Subcutaneous abdominal adipose tissue (tissue), 5 donors: Measurements from ENCODE around the gene RPH3AL.
A peak's percentile ranks its signal among the peaks of the same experiment; 100 is the strongest.

Experiments
- H3K27ac ChIP-seq: one replicate; pipeline ENCODE4 v1.7.0; 2013; ENCODE audit warnings: low read depth, mild to moderate bottlenecking, inconsistent platforms, low read length, moderate library complexity
- H3K27me3 ChIP-seq, 5 donors: one replicate each; pipeline ENCODE4 v1.7.0; 2013; ENCODE audit warnings: low read length in 5 of 5, inconsistent platforms in 1 of 5; ENCODE audit not compliant: control insufficient read depth in 5 of 5, insufficient read depth in 4 of 5
- H3K36me3 ChIP-seq, 5 donors: one replicate each; pipeline ENCODE4 v1.7.0; 2013; ENCODE audit warnings: low read length in 5 of 5; ENCODE audit not compliant: control insufficient read depth in 5 of 5, insufficient read depth in 5 of 5
- H3K4me1 ChIP-seq, 5 donors: one replicate each; pipeline ENCODE4 v1.7.0; 2013; ENCODE audit warnings: low read length in 5 of 5, mild to moderate bottlenecking in 3 of 5, moderate library complexity in 1 of 5; ENCODE audit not compliant: control insufficient read depth in 5 of 5, insufficient read depth in 5 of 5
- H3K4me3 ChIP-seq, 5 donors: one replicate each; pipeline ENCODE4 v1.7.0; 2013; ENCODE audit warnings: low read length in 5 of 5, low read depth in 1 of 5
- H3K9ac ChIP-seq, 5 donors: one replicate each; pipeline ENCODE4 v1.7.0; 2013; ENCODE audit warnings: low read length in 5 of 5, mild to moderate bottlenecking in 4 of 5, moderate library complexity in 3 of 5
- H3K9me3 ChIP-seq, 5 donors: one replicate each; pipeline ENCODE4 v1.7.0; 2013; ENCODE audit warnings: low read length in 5 of 5; ENCODE audit not compliant: control insufficient read depth in 5 of 5
- donor health status: healthy.
- donor health status: healthy.
- donor health status: healthy.
- donor health status: healthy.
- donor health status: healthy.

RPH3AL gene

GRCh38 chr17:312476-313148, 40.0 kb downstream of the RPH3AL start:
- H3K36me3 ChIP-seq = peaks cover 0 to 20% (median 7%) of the 10 kb centered on the region in 5 donors
- H3K4me1 ChIP-seq = peaks cover 2 to 21% (median 7%) of the 10 kb centered on the region in 5 donors
- no peak overlapping the region for H3K9ac ChIP-seq
- no peak overlapping the region for H3K4me3 ChIP-seq
- no peaks in the 10 kb centered on the region for H3K9me3 ChIP-seq
- H3K27me3 ChIP-seq = no peaks in the 10 kb centered on the region
- no peak overlapping the region for H3K27ac ChIP-seq

DNA sequence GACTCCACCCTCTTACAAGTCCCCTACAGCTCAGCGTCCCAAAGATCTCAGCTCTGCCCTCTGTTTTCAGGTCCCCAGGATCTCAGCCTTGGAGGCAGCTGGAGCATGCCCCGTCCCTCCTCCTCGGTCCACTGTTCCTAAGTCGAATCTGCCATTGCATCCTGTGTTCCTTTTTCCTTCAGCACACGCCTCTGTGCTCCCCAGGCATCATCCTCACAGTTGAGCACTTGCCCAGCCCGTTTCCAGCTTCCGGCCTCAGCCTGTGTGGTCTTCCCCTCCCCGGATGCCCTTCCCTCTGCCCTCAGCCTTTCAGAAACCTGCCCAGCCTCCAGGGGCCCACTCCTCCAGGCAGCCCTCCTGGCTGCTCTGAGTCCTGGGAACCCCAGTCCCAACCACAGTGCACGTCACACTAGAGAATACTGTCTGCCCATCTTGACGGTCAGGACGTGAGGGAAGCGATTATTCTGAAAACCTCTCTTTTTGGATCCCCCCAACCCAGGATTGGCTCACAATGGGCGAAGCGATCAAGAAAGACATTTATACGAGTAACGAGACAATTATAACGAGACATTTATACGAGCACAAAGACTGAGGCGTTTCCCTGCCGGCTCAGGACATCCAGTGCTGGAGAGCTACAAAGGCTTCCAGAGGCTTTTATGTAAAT, 41.4 kb downstream of the RPH3AL start:
- no peaks in the 10 kb centered on the region for H3K9me3 ChIP-seq
- no peak overlapping the region for H3K4me3 ChIP-seq
- H3K4me1 ChIP-seq = peaks cover 2 to 25% (median 15%) of the 10 kb centered on the region in 5 donors
- no peaks in the 10 kb centered on the region for H3K27me3 ChIP-seq
- H3K27ac ChIP-seq = no peak overlapping the region
- H3K36me3 ChIP-seq = peaks cover 0 to 23% (median 7%) of the 10 kb centered on the region in 5 donors
- H3K9ac ChIP-seq = no peak overlapping the region

GRCh38 chr17:310111-311010, 42.2 kb downstream of the RPH3AL start:
- peaks cover 0 to 23% (median 7%) of the 10 kb centered on the region in 5 donors for H3K36me3 ChIP-seq
- no peaks in the 10 kb centered on the region for H3K27me3 ChIP-seq
- no peak overlapping the region for H3K27ac ChIP-seq
- H3K9ac ChIP-seq = no peak overlapping the region
- no peaks in the 10 kb centered on the region for H3K9me3 ChIP-seq
- no peak overlapping the region for H3K4me3 ChIP-seq
- peaks cover 2 to 25% (median 15%) of the 10 kb centered on the region in 5 donors for H3K4me1 ChIP-seq

GRCh38 chr17:309361-309888, 43.2 kb downstream of the RPH3AL start:
- H3K9me3 ChIP-seq = no peaks in the 10 kb centered on the region
- no peak overlapping the region for H3K27ac ChIP-seq
- H3K36me3 ChIP-seq = peaks cover 0 to 20% (median 4%) of the 10 kb centered on the region in 5 donors
- no peaks in the 10 kb centered on the region for H3K27me3 ChIP-seq
- peaks cover 1 to 26% (median 17%) of the 10 kb centered on the region in 5 donors for H3K4me1 ChIP-seq
- no peak overlapping the region for H3K4me3 ChIP-seq
- no peak overlapping the region for H3K9ac ChIP-seq

GRCh38 chr17:307741-308507, 44.7 kb downstream of the RPH3AL start:
- no peak overlapping the region for H3K4me3 ChIP-seq
- H3K9me3 ChIP-seq = no peaks in the 10 kb centered on the region
- peaks cover 4 to 36% (median 21%) of the 10 kb centered on the region in 5 donors for H3K4me1 ChIP-seq
- H3K27ac ChIP-seq = no peak overlapping the region
- H3K9ac ChIP-seq = peak overlapping the region in 1 of 5 donors; percentile 27
- H3K36me3 ChIP-seq = peaks cover 0 to 11% (median 0%) of the 10 kb centered on the region in 5 donors
- no peaks in the 10 kb centered on the region for H3K27me3 ChIP-seq

DNA sequence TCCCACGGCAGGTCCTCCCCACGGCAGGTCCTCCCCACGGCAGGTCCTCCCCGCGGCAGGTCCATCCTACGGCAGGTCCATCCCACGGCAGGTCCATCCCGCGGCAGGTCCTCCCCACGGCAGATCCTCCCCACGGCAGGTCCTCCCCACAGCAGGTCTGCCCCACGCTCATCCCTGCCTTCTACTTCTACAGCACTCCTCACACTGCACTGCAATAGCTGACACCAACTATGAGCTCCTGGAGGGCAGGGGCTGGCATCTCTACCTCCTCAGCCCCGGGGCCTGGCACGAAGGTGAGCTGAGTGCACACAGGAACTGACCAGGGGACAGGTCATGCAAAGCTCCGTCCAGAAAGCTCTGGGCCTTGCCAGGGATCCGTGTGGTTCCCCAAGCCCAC, 45.3 kb downstream of the RPH3AL start:
- Histone ChIP-seq H3K9me3 (no peaks in the 10 kb centered on the region), H3K36me3 (peaks cover 0 to 8% (median 0%) of the 10 kb centered on the region in 5 donors), H3K9ac (peak overlapping the region in 1 of 5 donors; percentile 27), H3K27ac (no peak overlapping the region), H3K4me3 (no peak overlapping the region), H3K4me1 (peaks cover 4 to 43% (median 24%) of the 10 kb centered on the region in 5 donors), H3K27me3 (no peaks in the 10 kb centered on the region)

DNA sequence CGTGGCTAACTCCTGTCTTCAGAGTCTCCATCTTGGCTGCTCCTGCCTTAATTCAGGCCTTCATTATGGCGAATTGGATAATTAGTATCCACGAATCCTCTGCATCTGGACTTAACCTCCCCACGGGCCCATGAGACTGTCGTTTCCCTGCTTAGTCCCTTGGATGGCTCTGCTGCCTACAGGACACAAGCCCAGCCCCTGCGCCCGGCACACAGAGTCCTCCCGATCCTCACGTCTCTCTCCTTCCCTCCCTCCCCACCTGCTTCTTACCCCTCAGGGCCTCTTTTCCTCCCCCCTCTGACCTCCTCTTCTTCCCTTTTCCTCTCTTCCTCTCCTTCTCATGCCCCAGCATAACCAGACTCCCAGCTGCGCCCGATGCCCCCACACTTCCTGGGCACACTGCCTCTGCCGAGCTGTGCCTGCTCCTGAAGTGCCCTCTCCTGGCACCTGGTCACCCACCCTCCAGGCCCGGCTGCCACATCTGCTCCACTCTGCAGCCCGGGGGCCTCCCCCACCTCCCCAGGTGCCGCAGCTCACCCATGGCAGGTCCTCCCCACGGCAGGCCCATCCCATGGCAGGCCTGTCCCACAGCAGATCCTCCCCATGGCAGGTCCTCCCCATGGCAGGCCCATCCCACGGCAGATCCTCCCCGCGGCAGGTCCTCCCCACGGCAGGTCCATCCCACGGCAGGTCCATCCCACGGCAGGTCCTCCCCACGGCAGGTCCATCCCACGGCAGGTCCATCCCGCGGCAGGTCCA, 45.9 kb downstream of the RPH3AL start:
- Histone ChIP-seq H3K9ac (no peak overlapping the region), H3K36me3 (peaks cover 0 to 13% (median 0%) of the 10 kb centered on the region in 5 donors), H3K4me3 (no peak overlapping the region), H3K27ac (no peak overlapping the region), H3K4me1 (peaks cover 4 to 48% (median 28%) of the 10 kb centered on the region in 5 donors), H3K27me3 (no peaks in the 10 kb centered on the region), H3K9me3 (no peaks in the 10 kb centered on the region)

- Histone ChIP-seq H3K27me3 (no peaks in the 10 kb centered on the region), H3K4me3 (no peak overlapping the region), H3K4me1 (peaks cover 4 to 49% (median 30%) of the 10 kb centered on the region in 5 donors), H3K36me3 (peaks cover 0 to 13% (median 0%) of the 10 kb centered on the region in 5 donors), H3K9me3 (no peaks in the 10 kb centered on the region), H3K27ac (no peak overlapping the region), H3K9ac (no peak overlapping the region)
Observed at GRCh38 chr17:306116-306515, 46.5 kb downstream of the RPH3AL start.
